HG03432 (cell line): Measurements from ENCODE around the gene GHR.

Experiments used
- ATAC-seq: cut with Tn5 transposase; IDR thresholded peaks from one replicate; pipeline ENCODE4 v1.9.1; 2021; ENCODE audit warnings: mild to moderate bottlenecking, moderate library complexity; ENCODE audit not compliant: unreplicated experiment

The GHR gene

GRCh38 chr5:42461507-42461906, 38.3 kb downstream of the GHR start:
- no peak for ATAC-seq

GRCh38 chr5:42462083-42462482, 38.8 kb downstream of the GHR start:
- no peak for ATAC-seq

DNA sequence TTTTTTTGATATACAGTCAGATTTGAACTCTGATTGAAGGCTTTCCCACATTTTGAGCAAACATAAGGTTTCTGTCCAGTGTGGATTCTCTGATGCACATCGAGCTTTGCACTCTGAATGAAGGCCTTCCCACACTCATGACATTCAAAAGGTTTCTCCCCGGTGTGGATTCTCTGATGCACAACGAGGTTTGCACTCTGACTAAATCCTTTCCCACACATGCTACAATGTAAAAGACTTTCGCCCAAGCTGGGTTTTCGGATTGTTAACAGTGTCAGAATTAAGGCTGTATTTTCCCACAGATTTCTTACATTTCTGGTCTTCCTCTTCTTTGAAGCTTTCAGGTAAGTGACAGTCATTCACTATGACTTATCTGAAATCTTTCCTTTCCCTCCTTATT, 44.3 kb downstream of the GHR start:
- ATAC-seq = no peak

- no peak for ATAC-seq
Measured at GRCh38 chr5:42467981-42468524, 44.8 kb downstream of the GHR start.

DNA sequence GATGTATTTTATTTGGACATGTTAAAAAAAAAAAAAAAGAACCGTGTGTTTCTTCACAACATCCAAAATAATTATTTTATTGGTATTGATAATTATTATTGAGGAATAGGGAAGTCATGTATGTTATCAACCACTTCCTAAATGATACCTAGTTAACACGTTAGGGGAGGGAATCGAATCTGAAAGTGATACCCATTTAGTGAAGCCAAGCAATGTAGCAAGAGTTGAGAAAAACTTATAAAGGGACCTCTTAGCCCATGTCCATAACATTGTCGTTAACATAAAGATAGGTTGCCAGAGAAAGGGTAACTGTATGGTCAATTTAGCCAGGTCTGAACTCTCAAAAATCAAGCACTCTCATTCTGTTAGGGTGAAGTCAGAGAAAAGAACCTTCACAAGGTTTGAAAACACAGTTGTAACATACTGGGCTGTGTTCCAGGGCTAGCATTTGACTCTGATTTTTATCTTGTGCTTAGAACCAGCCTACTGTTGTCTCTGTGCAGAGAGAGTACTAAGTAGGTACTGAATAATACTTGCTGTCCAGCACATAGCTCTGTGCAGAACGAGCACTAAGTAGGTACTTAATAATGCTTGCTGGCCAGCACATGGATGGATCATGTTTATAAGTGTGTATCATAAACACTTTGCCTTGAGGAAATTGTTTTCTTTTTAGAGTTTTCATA, 60.4 kb downstream of the GHR start:
- ATAC-seq = peak; percentile 85

GRCh38 chr5:42487077-42487476, 63.8 kb downstream of the GHR start:
- ATAC-seq = no peak

DNA sequence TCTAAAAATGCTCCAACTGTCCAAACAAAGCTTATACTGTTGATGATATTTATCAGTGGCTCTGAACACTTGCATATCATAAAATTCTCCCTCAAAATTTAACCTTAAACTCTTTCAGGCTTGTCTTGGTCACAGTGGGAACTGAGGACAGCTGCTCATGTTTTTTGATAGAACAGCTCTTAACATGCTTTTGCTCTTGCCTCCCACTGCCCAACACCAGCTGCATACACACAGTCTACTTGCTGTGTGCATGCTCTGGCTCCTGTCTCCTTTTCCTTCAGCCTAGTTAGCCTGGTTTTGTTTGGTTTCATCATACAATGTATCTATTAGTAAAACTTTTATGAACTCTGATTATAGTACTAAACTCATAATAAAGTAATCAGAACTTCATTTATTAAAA, 64.6 kb downstream of the GHR start:
- no peak for ATAC-seq

DNA sequence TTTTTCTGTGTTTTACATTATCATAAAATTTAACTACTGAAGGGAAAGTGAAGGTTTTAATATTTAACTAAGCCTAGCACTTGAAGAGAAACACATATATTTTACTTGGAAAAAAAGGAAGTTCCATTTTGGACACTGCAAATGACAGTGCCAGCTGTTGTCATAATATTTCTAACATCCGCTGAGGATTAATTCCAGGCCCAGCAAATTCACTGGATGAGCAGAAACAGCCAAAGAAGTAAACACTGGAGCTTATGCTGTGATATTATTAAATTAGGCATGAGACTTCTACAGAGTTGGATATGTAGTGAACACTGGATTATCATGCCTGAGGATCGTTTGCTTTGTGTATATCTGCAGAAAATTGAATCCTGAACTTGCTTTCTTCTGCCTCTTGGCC, 67.6 kb downstream of the GHR start:
- no peak for ATAC-seq

DNA sequence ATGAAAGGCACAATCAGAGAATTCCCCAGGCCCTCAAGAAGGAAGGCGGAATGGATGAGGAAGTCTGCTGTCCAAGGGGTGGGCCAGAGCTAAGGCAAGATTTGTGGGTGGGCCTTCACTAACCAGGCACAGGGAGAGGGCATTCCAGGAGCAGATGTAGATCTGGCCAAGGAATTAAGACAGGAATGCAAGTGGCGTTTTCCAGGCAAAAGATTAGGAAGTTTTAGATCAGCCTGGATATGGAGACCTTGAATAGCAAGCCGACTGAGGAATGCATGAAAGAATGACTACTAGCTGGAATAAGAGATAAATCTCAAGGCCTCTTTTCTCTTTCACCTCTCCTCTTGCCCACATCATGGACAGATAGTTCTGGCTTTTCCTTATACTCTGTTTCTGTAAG, 68.5 kb downstream of the GHR start:
- ATAC-seq = no peak

GRCh38 chr5:42492974-42493373, 69.7 kb downstream of the GHR start:
- no peak for ATAC-seq

- no peak for ATAC-seq
Measured at GRCh38 chr5:42494414-42494813, 71.2 kb downstream of the GHR start.

DNA sequence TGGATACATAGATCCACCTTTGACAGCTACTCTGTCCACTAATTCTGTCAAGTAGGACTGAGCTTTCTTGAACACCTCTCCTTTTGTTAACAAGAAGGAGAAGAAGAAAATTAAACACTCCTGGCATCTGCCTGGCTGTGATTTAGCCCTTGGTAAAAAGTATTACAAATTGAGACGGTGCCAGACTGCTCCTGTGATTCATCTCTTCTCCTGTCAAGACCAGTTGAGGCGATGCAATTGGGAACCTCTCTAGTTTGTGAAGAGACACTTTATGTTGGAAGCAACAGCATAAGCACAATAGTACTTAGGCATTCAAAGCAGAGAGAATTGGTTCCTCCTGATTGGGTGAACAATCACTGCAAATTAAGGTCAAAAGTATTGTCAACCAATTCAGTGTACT, 72.7 kb downstream of the GHR start:
- ATAC-seq = no peak

- ATAC-seq = no peak
Measured at GRCh38 chr5:42496397-42497156, 73.3 kb downstream of the GHR start.

- ATAC-seq = no peak
Measured at GRCh38 chr5:42498000-42498399, 74.8 kb downstream of the GHR start.

DNA sequence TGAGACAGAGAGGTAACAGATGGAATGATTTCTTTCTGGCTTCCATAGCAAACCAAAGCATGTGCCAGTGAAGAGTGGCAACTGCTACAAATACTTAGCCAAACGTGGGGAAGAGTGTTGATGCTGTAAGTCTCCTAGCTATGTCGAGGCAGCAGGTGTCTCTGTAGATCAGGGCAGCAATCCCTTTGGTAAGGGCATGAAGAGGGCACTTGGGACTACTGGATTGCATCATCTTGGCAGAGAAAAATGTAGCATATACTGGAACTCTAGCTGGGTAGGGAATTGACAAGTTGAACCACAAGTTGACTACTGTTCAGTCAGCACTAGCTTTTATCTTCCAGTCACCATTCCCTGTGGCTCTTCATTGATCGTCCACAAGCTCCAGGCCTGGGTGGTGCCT, 75.8 kb downstream of the GHR start:
- ATAC-seq = no peak

GRCh38 chr5:42500003-42500599, 76.9 kb downstream of the GHR start:
- no peak for ATAC-seq

DNA sequence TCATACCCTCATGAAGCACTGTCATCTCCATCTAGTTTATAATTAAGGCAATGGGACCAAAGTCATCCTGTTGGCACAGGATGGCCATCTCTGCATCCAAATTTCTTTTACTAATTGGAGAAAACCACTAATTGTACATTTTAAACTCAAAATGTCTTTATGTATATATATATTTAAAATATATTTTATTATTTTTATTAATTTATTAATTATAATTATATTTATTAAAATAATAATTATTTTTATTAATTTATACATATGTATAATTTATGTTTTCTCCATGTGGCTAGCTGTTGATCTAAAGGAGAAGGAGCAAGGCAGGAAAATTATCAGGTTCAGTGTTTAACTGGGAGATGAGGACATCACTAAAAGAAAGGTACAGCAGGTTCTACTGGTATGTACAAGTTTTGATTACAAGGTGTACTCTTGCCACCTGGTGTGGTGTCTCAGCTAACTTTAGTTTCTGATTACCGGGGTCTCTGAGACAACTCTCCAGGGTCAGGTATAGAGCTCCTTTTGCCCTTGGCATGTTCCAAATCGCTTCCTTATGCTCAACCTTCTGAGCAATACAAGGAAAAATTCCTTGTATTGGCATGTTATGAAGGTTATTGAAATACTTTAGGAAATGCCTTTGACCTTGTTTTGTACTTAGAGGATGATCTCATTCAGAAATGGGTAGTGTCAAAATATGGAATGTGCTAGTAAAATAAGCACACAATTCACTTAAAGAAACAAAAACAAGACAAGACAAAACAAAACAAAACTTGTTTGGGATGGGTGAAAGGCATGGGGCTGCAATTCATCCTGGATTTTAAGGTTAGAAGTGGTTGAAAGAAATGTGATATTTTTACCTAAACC, 79.6 kb downstream of the GHR start:
- no peak for ATAC-seq

- no peak for ATAC-seq
Measured at GRCh38 chr5:42506662-42507061, 83.4 kb downstream of the GHR start.

- ATAC-seq = no peak
Measured at GRCh38 chr5:42507451-42508097, 84.3 kb downstream of the GHR start.

DNA sequence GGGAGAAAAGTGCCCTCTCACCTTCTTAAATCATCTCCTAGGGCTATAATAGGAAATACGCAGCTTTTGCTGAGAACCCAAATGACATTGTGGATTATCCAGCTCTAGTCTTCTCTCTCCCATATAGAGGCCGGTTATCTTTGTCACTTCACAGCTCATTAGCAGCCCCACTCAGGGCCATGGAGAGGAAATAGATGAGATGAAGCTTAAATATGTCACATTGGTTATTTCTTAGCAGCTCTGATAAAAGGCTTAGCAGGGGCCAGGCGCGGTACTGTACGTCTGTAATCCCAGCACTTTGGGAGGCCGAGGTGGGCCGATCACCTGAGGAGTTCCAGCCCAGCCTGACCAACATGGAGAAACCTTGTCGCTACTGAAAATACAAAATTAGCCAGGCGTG, 90.0 kb downstream of the GHR start:
- ATAC-seq = no peak

DNA sequence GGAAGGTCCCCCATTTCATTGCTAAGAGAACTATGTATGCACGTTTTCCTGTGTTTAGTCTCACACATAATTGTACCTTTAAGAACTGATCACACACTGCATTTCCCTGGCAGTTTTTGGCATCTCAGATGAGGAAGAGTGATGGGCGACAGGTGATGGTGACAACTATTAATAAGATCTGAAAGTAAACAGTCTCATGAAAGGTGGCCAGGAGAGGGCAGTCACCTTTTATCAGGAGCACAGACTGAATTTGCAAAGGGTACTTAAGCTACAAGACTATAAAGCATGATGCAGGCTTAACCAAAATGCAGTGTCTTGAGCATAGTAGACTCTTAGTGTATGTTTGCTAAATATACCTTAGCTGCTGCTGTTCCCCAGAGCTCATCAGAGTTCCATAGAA, 91.5 kb downstream of the GHR start:
- ATAC-seq = no peak
